MCF 10A (cell line): ENCODE data around the gene CDHR3. TPM values are rescaled to one million over a fixed set of nuclear protein-coding genes. Genes with fewer than 3 reads are reported as not detected.

Experiments
- BruUV-seq: library from RNA; stranded (reverse); fragments of 400-500 nt; replicated peaks from 2 replicates; lab custom pipeline; 2021; lab: Mats Ljungman, UMichigan
- CTCF ChIA-PET: fragments of 300-600 bp; sonication (Branson Sonifier 250); formaldehyde crosslinking; extraction: SDS; loops from one replicate; lab custom pipeline; 2021; ENCODE audit warnings: antibody characterized with exemption, inconsistent platforms; lab: Yijun Ruan, JAX
- POLR2A ChIA-PET: fragments of 300-600, 350-650 bp; sonication (Branson Sonifier 250); formaldehyde crosslinking; extraction: SDS; loops from one replicate; lab custom pipeline; 2020; ENCODE audit warnings: antibody characterized with exemption, inconsistent platforms; lab: Yijun Ruan, JAX
- DNase-seq: peaks from one replicate; pipeline ENCODE4 v3.0.0-alpha.2; 2018; ENCODE audit not compliant: unreplicated experiment
- H3K27ac Mint-ChIP-seq: one replicate; pipeline ENCODE4 v1.8.0; 2022; ENCODE audit warnings: mild to moderate bottlenecking, low read depth, mixed read lengths; ENCODE audit not compliant: unreplicated experiment
- H3K27me3 Mint-ChIP-seq: one replicate; pipeline ENCODE4 v1.8.0; 2022; ENCODE audit warnings: mixed read lengths; ENCODE audit not compliant: insufficient read depth, unreplicated experiment
- H3K36me3 Mint-ChIP-seq: one replicate; pipeline ENCODE4 v1.8.0; 2022; ENCODE audit warnings: mild to moderate bottlenecking, moderate library complexity, mixed read lengths; ENCODE audit not compliant: insufficient read depth, unreplicated experiment
- H3K4me1 Mint-ChIP-seq: one replicate; pipeline ENCODE4 v1.8.0; 2022; ENCODE audit warnings: mixed read lengths; ENCODE audit not compliant: insufficient read depth, unreplicated experiment
- H3K4me3 Mint-ChIP-seq: one replicate; pipeline ENCODE4 v1.8.0; 2022; ENCODE audit warnings: mild to moderate bottlenecking, moderate library complexity, mixed read lengths; ENCODE audit not compliant: unreplicated experiment
- H3K9me3 Mint-ChIP-seq: one replicate; pipeline ENCODE4 v1.8.0; 2022; ENCODE audit warnings: mixed read lengths; ENCODE audit not compliant: unreplicated experiment
- intact Hi-C: fragments of 100-400 bp; cut with micrococcal nuclease; formaldehyde crosslinking; loops from 2 replicates; pipeline ENCODE4 v1.14.1; 2022
- total RNA-seq: library from RNA; stranded (reverse); gene quantifications from 2 replicates; pipeline ENCODE4 v1.2.3, GENCODE V29; 2022
- TF ChIP-seq, protein P1 (sequence below): fragments of 200-600 bp; IDR thresholded peaks from one replicate; pipeline ENCODE4 v1.8.0; 2022; ENCODE audit warnings: antibody characterized with exemption, mild to moderate bottlenecking; ENCODE audit not compliant: unreplicated experiment

The CDHR3 gene
- total RNA-seq, 1 experiment from 2014 or later, result 0.19 TPM

DNA sequence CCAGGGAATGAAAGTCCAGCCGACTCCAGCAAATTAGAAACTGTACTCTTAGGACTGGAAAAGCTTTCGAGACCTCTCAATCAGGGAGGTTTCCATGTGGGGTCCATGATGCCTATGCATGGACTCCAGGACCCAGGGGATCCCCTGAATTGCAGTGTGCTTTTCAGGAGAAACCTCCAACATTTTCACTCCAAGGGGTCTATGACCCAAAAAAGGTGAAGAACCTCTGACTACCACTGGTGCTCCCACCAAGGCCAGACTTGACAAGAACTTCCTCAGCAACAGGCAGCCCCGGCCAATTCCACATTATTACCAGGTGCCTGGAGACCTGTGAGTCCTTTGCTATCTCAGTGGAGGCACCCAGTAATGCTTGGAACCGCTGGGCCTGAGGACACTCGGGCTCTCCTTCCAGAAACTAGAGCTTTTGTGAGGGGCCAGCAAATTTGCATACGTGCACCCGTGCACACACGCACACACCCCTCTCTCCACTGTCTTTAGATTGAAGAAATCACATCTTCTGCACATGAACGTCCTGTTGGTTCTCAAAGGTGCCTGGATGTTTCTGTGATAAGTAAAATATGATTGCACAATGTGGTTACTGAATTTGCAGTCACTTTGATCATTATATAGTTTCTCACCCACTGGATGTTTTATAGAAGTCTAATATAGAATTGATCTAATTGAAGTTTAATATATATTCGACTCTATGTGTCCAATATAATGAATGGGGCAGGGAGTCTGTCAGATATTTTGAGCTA, 94.3 kb downstream of the CDHR3 start:
- intact Hi-C loops, result loop anchor here (1.0 to 5.0 kb wide), 3 partner anchors 37 to 225 kb away; partner anchors contain the start of gene NAMPT
- TF ChIP-seq, protein P1, sequence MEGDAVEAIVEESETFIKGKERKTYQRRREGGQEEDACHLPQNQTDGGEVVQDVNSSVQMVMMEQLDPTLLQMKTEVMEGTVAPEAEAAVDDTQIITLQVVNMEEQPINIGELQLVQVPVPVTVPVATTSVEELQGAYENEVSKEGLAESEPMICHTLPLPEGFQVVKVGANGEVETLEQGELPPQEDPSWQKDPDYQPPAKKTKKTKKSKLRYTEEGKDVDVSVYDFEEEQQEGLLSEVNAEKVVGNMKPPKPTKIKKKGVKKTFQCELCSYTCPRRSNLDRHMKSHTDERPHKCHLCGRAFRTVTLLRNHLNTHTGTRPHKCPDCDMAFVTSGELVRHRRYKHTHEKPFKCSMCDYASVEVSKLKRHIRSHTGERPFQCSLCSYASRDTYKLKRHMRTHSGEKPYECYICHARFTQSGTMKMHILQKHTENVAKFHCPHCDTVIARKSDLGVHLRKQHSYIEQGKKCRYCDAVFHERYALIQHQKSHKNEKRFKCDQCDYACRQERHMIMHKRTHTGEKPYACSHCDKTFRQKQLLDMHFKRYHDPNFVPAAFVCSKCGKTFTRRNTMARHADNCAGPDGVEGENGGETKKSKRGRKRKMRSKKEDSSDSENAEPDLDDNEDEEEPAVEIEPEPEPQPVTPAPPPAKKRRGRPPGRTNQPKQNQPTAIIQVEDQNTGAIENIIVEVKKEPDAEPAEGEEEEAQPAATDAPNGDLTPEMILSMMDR, result no peak
- H3K4me3 Mint-ChIP-seq, result no peak overlapping the region
- no peaks in the 10 kb centered on the region for H3K36me3 Mint-ChIP-seq
- H3K27ac Mint-ChIP-seq, result peak overlapping the region; percentile 46
- BruUV-seq, result no TSS peak
- CTCF ChIA-PET, result interaction anchor here (0.6 to 6.2 kb wide), 28 partner anchors 10 to 737 kb away, joined by 3 to 187 read pairs (median 5); partner anchors contain the start of gene SYPL1
- H3K4me1 Mint-ChIP-seq, result peaks cover 28% of the 10 kb centered on the region
- POLR2A ChIA-PET, result interaction anchor here (0.6 to 8.0 kb wide), 7 partner anchors 8 to 110 kb away, joined by 3 to 73 read pairs (median 12); partner anchors contain the start of gene SYPL1
- H3K9me3 Mint-ChIP-seq, result no peaks in the 10 kb centered on the region
- DNase-seq, result no peak
- H3K27me3 Mint-ChIP-seq, result no peaks in the 10 kb centered on the region

DNA sequence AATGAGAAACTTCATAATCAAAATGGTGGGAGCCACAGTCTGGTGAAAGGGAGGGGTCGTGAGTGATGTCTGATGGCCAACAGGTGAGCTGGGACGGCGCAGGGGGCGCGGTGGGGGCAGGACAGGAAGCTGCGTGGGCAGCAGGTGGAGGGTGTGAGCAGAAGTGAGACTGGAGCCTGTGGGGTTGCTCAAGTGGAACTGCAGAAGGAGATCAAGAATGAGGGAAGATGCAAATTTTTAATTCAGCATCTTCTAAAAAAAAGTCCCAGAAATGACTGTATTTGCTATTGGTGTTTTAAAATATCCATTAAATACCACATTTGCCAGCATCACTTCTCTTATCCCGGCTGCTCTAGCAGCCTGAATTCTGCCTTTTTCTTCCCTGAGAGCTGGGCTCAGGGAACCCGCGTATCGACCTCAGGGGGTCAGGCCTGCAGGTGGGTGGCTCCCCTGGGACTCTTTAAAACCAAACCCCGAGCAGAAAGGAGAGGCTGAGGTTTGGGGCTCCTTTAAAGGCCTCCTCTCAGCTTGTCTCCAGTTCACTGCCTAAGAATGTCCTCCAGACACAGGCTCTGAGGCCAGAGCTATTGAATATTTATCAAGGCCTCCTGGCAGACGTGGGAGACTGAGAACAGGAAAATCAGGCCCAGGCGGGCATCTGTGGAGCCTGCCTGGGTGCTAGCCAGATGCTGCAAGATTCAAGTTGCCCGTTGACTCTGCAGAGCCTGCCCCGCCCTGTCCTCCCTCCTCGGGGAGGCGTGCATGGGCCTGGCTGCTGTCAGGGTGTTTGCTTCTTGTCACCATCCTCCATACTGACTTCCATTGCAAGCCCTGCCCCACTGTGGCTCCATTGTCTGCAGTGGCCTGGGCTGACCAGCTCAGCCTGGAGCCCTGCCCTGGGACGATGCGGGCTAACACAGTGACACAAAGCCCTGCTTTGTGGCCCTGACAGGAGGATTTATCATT, 95.2 kb downstream of the CDHR3 start:
- no peaks in the 10 kb centered on the region for H3K27me3 Mint-ChIP-seq
- POLR2A ChIA-PET, result interaction anchor here (0.6 to 8.0 kb wide), 10 partner anchors 12 to 96 kb away, joined by 3 to 73 read pairs (median 4); partner anchors contain the start of gene SYPL1
- no TSS peak for BruUV-seq

DNA sequence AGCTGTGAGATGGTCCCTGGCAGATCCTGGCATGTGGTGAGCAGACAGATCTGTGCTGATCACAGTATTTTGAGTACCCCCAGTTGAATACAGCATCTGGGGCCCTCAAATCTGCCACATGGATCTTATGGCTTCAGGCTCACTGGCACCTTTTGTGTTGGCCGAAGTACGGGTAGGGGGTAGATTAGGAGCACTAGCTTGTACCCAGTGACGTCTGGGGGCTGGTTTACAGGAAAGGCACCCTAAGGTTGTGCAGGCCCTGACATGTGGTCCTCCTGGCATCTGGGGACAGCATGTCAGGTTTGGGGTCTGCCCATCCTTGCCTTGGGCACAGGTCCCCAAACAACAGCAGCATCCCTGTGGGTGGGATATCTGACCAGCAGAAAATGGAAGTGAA, 95.9 kb downstream of the CDHR3 start:
- peaks cover 41% of the 10 kb centered on the region for H3K4me1 Mint-ChIP-seq
- CTCF ChIA-PET, result interaction anchor here (0.8 to 6.2 kb wide), 14 partner anchors 13 to 116 kb away, joined by 3 to 187 read pairs (median 8); partner anchors contain the start of gene SYPL1
- intact Hi-C loops, result loop anchor here (5.0 kb wide), 1 partner anchor 223 kb away; the partner anchor contains the start of gene NAMPT
- POLR2A ChIA-PET, result interaction anchor here (1.1 to 8.0 kb wide), 6 partner anchors 11 to 95 kb away, joined by 3 to 73 read pairs (median 28); partner anchors contain the start of gene SYPL1
- no peak overlapping the region for H3K4me3 Mint-ChIP-seq
- peak overlapping the region; percentile 39 for H3K27ac Mint-ChIP-seq
- no peaks in the 10 kb centered on the region for H3K9me3 Mint-ChIP-seq
- TF ChIP-seq, protein P1, result no peak
- no peaks in the 10 kb centered on the region for H3K36me3 Mint-ChIP-seq
- no peak for DNase-seq
- BruUV-seq, result no TSS peak
- H3K27me3 Mint-ChIP-seq, result no peaks in the 10 kb centered on the region

More for the DNA sequence above, 95.2 kb downstream of the CDHR3 start:
- H3K4me3 Mint-ChIP-seq, result no peak overlapping the region
- TF ChIP-seq, protein P1, result no peak
- CTCF ChIA-PET, result interaction anchor here (0.7 to 6.2 kb wide), 27 partner anchors 10 to 738 kb away, joined by 3 to 187 read pairs (median 5); partner anchors contain the start of gene SYPL1
- peak; percentile 76 for DNase-seq
- peaks cover 37% of the 10 kb centered on the region for H3K4me1 Mint-ChIP-seq
- H3K36me3 Mint-ChIP-seq, result no peaks in the 10 kb centered on the region
- peak overlapping the region; percentile 46 for H3K27ac Mint-ChIP-seq
- intact Hi-C loops, result loop anchor here (1.0 to 5.0 kb wide), 3 partner anchors 37 to 224 kb away; partner anchors contain the start of gene NAMPT
- no peaks in the 10 kb centered on the region for H3K9me3 Mint-ChIP-seq
